RWPE1 (cell line): Measurements from ENCODE around the gene THYN1.

Experiments used
- CTCF ChIA-PET: fragments of 350-600 bp; sonication (Branson Sonifier 250); formaldehyde crosslinking; extraction: SDS; loops from one replicate; lab custom pipeline; 2021; lab: Yijun Ruan, JAX
- POLR2A ChIA-PET: fragments of 400-600 bp; formaldehyde crosslinking; extraction: SDS; loops from one replicate; lab custom pipeline; 2020; ENCODE audit warnings: antibody characterized with exemption; ENCODE audit not compliant: low non-redundant PET; lab: Yijun Ruan, JAX
- DNase-seq: peaks from one replicate; pipeline ENCODE4 v3.0.0; 2012; ENCODE audit warnings: low spot score
- H3K27ac ChIP-seq: fragments of 450-650 bp; 2 replicates; pipeline ENCODE4 v1.5.1; 2017
- CTCF ChIP-seq: fragments of 450-650 bp; conservative IDR thresholded peaks from 2 replicates; pipeline ENCODE4 v1.5.1; 2017; ENCODE audit warnings: low read depth, mild to moderate bottlenecking

Gene THYN1

DNA sequence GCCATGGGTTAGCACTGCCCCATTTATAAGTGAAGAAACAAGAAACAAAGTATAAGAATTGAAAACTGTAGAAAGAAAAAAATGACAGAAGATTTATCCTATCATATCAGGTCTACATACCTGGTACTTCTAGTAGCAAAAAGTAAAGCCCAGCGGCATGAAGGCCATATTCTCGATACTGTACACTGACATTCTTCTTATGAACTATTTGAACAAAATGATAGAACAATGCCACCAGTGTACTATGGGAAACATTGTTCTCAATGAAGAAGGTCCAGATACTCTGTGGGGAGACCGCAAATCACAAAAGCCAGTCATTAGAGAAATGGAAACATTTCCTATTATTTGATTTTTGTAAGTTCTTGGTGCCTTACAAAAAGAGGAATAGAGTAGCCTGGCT lies 36.3 kb downstream of the THYN1 start:
- ChIA-PET CTCF (no interaction called here), POLR2A (no interaction called here)
- H3K27ac ChIP-seq, result no peak overlapping the region
- DNase-seq, result no peak
- TF ChIP-seq CTCF, result no peak

DNA sequence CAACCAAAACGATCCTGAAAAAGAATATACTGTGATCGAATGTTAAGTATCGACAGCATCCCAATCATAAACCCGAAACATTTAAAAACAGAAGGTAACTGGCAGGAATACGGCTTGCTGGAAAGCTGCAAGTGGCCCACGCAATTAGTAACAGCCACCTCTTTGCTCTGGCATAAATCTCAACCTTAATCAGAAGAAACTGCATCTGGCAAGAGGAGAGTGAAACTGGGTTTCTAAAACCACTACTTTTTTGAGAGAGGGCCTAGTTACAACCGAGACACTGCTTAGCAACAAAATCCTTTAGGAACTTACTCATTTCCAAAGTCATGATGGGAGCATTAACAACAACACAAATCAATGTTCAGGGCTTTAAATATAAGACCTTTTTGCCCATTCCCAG lies 37.3 kb downstream of the THYN1 start:
- no peak for TF ChIP-seq CTCF
- POLR2A ChIA-PET, result no interaction called here
- CTCF ChIA-PET, result no interaction called here
- H3K27ac ChIP-seq, result no peak overlapping the region
- no peak for DNase-seq

DNA sequence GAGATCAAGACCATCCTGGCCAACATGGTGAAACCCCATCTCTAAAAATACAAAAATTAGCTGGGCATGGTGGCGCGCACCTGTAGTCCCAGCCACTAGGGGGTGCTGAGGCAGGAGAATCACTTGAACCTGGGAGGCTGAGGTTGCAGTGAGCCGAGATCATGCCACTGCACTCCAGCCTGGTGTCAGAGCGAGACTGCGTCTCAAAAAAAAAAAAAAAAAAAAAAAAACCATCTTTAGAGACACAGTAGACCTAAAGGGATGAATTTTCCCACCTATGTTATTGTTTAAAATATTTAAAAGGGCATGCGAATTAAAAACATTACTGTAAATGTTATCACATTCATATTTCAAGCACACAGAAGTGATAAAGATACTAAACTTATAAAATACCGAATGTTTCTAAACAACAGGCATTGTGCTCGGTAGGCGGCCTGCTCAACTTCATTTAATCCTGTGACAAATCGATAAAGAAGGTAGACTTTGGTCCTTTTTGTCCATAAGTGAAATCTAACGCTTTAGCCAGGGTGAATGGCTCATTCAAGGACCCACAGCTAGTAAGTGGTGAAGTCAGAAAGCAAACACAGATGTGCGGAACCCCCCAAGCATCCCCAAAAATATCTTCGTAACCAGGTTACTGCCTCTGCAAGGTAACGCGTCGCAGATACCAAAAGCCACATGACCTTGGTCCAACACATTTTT lies 45.5 kb downstream of the THYN1 start:
- no peak for DNase-seq
- TF ChIP-seq CTCF, result peak; percentile 72
- ChIA-PET CTCF (interaction anchor here (0.5 to 1.1 kb wide), 4 partner anchors 12 to 148 kb away, joined by 3 to 5 read pairs (median 4); no protein-coding TSS in a partner anchor), POLR2A (no interaction called here)
- no peak overlapping the region for H3K27ac ChIP-seq

- no peak overlapping the region for H3K27ac ChIP-seq
- no peak for TF ChIP-seq CTCF
- CTCF ChIA-PET, result no interaction called here
- POLR2A ChIA-PET, result no interaction called here
- DNase-seq, result no peak
Measured at GRCh38 chr11:134206185-134206584, 47.0 kb downstream of the THYN1 start.

- POLR2A ChIA-PET, result no interaction called here
- no peak overlapping the region for H3K27ac ChIP-seq
- no peak for TF ChIP-seq CTCF
- no peak for DNase-seq
- CTCF ChIA-PET, result no interaction called here
Measured at GRCh38 chr11:134205729-134206128, 47.4 kb downstream of the THYN1 start.

GRCh38 chr11:134202661-134203060 lies 50.5 kb downstream of the THYN1 start:
- no peak overlapping the region for H3K27ac ChIP-seq
- TF ChIP-seq CTCF, result no peak
- no peak for DNase-seq
- CTCF ChIA-PET, result interaction anchor here (0.6 kb wide), 1 partner anchor 17 kb away, joined by 3 read pairs; no protein-coding TSS in a partner anchor
- POLR2A ChIA-PET, result no interaction called here
